ENCODE data around the gene DNAH7. TPM values are rescaled to one million over a fixed set of nuclear protein-coding genes. Genes with fewer than 3 reads are reported as not detected.

DNAH7 gene
- total and polyA plus RNA-seq, 9 of the 15 experiments (the other 6 are each of a cell fraction or from before 2014, with no cell fraction given): 0.03 to 0.42 (median 0.18) TPM

DNA sequence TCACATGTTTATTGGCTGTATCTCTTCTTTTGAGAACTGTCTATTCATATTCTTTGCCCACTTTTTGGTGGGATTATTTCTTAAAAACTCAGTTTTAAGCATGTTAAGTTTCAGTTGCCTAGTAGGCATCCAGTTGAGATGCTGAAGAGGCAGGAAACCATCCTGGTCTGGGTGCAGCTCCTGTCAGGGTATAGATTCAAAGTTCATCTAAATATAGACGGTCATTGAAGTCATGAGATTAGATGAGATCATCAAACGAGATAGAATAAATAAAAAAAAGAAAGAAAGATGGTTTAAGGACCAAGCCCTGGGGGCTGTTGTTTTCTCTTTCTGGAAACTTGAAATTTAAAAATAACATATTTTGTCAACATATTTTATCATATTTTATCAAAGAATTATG lies 9.2 kb upstream of the DNAH7 start:
- H3K4me1 ChIP-seq (replicated peaks in 1 of 2; ENCODE audit: control insufficient read depth in 2 of 2, insufficient read depth in 2 of 2, low read length in 2 of 2): no peaks in the 10 kb centered on the region
- no peaks in the 10 kb centered on the region for H3K36me3 ChIP-seq (ENCODE audit: control insufficient read depth, insufficient read depth, low read length)
- ChIA-PET POLR2A (interaction anchor here (2.8 kb wide), 1 partner anchor 9 kb away, joined by 14 read pairs; the partner anchor contains the start of gene DNAH7), CTCF (ENCODE audit: low intra/inter-chr PET ratio) (interaction anchor here (0.6 to 2.9 kb wide), 5 partner anchors 52 to 265 kb away, joined by 3 to 11 read pairs (median 3); no protein-coding TSS in a partner anchor)
- H3K27me3 ChIP-seq (ENCODE audit: control insufficient read depth in 2 of 2, insufficient read depth in 2 of 2, low read length in 2 of 2): no peaks in the 10 kb centered on the region
- H4K20me1 ChIP-seq (replicated peaks; ENCODE audit: control insufficient read depth, insufficient read depth, low read length): no peaks in the 10 kb centered on the region
- BruUV-seq (replicated peaks): no TSS peak
- H3K9ac ChIP-seq (ENCODE audit: insufficient read depth in 1 of 2, low read depth in 2 of 2, low read length in 2 of 2): no peak overlapping the region
- H3K9me3 ChIP-seq (replicated peaks; ENCODE audit: control insufficient read depth, insufficient read depth, low read depth, low read length): no peaks in the 10 kb centered on the region; the same call in 1 of the 2 replicates
- WGBS (ENCODE audit: insufficient coverage, low coverage, missing lambda C conversion rate): 37% methylated on average over 2 of the region's 2 CpGs
- H3K4me2 ChIP-seq (ENCODE audit: insufficient read depth, low read length): no peak overlapping the region
- H3K4me3 ChIP-seq: no peak overlapping the region
- ATAC-seq: no peak
- H2AFZ ChIP-seq (ENCODE audit: low read depth, low read length): no peak overlapping the region
- intact Hi-C loops (cut with micrococcal nuclease): loop anchor here (1.0 to 5.0 kb wide), 7 partner anchors 53 to 389 kb away; no protein-coding TSS in a partner anchor
- H3K79me2 ChIP-seq (ENCODE audit: control insufficient read depth, insufficient read depth, low read length): no peaks in the 10 kb centered on the region
- no peak for DNase-seq (ENCODE audit: extremely low read depth in 1 of 4, low spot score in 3 of 4)
- in situ Hi-C loops (cut with MboI): loop anchor here (5.0 kb wide), 1 partner anchor 44 kb away; no protein-coding TSS in a partner anchor
- H3K27ac ChIP-seq (ENCODE audit: extremely low read depth, low read depth, low read length): no peak overlapping the region
- H3K9me1 ChIP-seq (ENCODE audit: control insufficient read depth, insufficient read depth, low read length): no peaks in the 10 kb centered on the region
- no peak for FAIRE-seq
- no peak for TF ChIP-seq POU5F1 (IDR thresholded peaks at IDR 0.05; ENCODE audit: borderline replicate concordance, low read depth, low read length, partially characterized antibody)
- TF ChIP-seq ESRRA (IDR thresholded peaks at IDR 0.05; ENCODE audit: borderline replicate concordance, low read depth): no peak
- no peak for TF ChIP-seq SP1 (CRISPR knock-in tag; IDR thresholded peaks at IDR 0.05)
- TF ChIP-seq, protein P1, sequence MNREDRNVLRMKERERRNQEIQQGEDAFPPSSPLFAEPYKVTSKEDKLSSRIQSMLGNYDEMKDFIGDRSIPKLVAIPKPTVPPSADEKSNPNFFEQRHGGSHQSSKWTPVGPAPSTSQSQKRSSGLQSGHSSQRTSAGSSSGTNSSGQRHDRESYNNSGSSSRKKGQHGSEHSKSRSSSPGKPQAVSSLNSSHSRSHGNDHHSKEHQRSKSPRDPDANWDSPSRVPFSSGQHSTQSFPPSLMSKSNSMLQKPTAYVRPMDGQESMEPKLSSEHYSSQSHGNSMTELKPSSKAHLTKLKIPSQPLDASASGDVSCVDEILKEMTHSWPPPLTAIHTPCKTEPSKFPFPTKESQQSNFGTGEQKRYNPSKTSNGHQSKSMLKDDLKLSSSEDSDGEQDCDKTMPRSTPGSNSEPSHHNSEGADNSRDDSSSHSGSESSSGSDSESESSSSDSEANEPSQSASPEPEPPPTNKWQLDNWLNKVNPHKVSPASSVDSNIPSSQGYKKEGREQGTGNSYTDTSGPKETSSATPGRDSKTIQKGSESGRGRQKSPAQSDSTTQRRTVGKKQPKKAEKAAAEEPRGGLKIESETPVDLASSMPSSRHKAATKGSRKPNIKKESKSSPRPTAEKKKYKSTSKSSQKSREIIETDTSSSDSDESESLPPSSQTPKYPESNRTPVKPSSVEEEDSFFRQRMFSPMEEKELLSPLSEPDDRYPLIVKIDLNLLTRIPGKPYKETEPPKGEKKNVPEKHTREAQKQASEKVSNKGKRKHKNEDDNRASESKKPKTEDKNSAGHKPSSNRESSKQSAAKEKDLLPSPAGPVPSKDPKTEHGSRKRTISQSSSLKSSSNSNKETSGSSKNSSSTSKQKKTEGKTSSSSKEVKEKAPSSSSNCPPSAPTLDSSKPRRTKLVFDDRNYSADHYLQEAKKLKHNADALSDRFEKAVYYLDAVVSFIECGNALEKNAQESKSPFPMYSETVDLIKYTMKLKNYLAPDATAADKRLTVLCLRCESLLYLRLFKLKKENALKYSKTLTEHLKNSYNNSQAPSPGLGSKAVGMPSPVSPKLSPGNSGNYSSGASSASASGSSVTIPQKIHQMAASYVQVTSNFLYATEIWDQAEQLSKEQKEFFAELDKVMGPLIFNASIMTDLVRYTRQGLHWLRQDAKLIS (CRISPR knock-in tag; IDR thresholded peaks at IDR 0.05): no peak
- no peak for TF ChIP-seq ZNF707 (CRISPR knock-in tag; conservative IDR thresholded peaks at IDR 0.05)
- TF ChIP-seq LCOR (CRISPR knock-in tag; IDR thresholded peaks at IDR 0.05): no peak
- TF ChIP-seq HDAC8 (tag; IDR thresholded peaks at IDR 0.05): no peak
- TF ChIP-seq, protein P2, sequence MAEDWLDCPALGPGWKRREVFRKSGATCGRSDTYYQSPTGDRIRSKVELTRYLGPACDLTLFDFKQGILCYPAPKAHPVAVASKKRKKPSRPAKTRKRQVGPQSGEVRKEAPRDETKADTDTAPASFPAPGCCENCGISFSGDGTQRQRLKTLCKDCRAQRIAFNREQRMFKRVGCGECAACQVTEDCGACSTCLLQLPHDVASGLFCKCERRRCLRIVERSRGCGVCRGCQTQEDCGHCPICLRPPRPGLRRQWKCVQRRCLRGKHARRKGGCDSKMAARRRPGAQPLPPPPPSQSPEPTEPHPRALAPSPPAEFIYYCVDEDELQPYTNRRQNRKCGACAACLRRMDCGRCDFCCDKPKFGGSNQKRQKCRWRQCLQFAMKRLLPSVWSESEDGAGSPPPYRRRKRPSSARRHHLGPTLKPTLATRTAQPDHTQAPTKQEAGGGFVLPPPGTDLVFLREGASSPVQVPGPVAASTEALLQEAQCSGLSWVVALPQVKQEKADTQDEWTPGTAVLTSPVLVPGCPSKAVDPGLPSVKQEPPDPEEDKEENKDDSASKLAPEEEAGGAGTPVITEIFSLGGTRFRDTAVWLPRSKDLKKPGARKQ (CRISPR knock-in tag; IDR thresholded peaks at IDR 0.05): no peak
- no peak for TF ChIP-seq ZSCAN32 (CRISPR knock-in tag; IDR thresholded peaks at IDR 0.05)
- TF ChIP-seq ZBTB17 (CRISPR knock-in tag; IDR thresholded peaks at IDR 0.05): no peak
- TF ChIP-seq RFX1 (IDR thresholded peaks at IDR 0.05): no peak
- TF ChIP-seq, protein P3, sequence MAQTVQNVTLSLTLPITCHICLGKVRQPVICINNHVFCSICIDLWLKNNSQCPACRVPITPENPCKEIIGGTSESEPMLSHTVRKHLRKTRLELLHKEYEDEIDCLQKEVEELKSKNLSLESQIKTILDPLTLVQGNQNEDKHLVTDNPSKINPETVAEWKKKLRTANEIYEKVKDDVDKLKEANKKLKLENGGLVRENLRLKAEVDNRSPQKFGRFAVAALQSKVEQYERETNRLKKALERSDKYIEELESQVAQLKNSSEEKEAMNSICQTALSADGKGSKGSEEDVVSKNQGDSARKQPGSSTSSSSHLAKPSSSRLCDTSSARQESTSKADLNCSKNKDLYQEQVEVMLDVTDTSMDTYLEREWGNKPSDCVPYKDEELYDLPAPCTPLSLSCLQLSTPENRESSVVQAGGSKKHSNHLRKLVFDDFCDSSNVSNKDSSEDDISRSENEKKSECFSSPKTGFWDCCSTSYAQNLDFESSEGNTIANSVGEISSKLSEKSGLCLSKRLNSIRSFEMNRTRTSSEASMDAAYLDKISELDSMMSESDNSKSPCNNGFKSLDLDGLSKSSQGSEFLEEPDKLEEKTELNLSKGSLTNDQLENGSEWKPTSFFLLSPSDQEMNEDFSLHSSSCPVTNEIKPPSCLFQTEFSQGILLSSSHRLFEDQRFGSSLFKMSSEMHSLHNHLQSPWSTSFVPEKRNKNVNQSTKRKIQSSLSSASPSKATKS (CRISPR knock-in tag; IDR thresholded peaks at IDR 0.05): no peak
- TF ChIP-seq EHMT2 (IDR thresholded peaks at IDR 0.05): no peak
- no peak for TF ChIP-seq ZNF12 (CRISPR knock-in tag; IDR thresholded peaks at IDR 0.05)
- TF ChIP-seq NUFIP1 (IDR thresholded peaks at IDR 0.05; ENCODE audit: partially characterized antibody): no peak
- no peak for TF ChIP-seq KAT2B (IDR thresholded peaks at IDR 0.05; ENCODE audit: low read depth, low read length)
- no peak for TF ChIP-seq SRSF1 (IDR thresholded peaks at IDR 0.05; ENCODE audit: low read depth, low read length)

All from K562 (cell line).